GM08714 (cell line): ENCODE measurements around the gene GBF1.
A peak's percentile ranks its signal among the peaks of the same experiment; 100 is the strongest.
"Not testable (repeated sequence)": the region's sequence is repeated elsewhere in the genome, so short reads cannot be mapped to it uniquely, and the experiment has no call there.

Experiments used
- H3K4me3 ChIP-seq: fragments of 200-500 bp; sonication (Bioruptor generic); 2 replicates; pipeline ENCODE4 v1.5.1; 2014; ENCODE audit warnings: mild to moderate bottlenecking, low read length, inconsistent platforms
- ZNF274 ChIP-seq: IDR thresholded peaks from 2 replicates; pipeline ENCODE4 v1.6.1; 2012; ENCODE audit warnings: mild to moderate bottlenecking, low read depth, low read length

GBF1 gene

DNA sequence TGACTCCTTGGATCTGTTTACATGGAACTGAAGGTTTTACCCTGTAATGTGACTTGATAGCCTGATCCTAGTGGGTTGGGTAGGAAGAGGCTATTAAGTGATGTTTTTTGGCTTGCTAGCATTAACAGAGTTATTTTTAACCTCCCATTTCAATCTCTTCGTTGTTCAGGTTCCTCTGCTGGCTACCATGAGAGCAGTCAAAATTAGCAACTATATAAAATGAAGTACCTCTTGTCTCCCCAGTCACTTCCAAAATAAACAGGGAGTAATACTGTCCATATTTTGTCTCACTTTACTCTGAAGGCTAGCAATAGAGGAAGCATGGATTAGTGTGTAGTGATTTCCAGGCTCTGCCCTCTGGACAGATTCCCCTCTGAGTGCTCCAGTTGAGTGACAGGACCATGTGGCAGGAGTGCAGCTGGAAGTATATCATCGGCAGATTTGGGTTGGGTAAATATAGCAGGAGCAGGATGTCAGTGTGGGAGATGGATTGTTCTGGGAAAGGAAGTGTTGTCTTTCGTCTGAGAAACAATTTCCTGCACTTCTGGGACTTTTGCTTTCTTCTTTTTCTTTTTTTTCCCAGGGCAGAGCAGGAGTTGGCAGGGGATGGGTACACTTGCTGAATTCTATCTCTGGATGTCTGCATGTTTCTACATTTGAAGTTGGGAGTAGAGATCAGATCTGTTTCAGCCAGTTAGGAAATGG, 35.2 kb downstream of the GBF1 start:
- TF ChIP-seq ZNF274, result no peak
- H3K4me3 ChIP-seq, result peak overlapping the region; percentile 36; the same call in 1 of the 2 replicates

- no peak for TF ChIP-seq ZNF274
- 0 out of 2 replicates have a peak overlapping the region, but pooled peaks have one; percentile 36 for H3K4me3 ChIP-seq
These were observed 35.8 kb downstream of the GBF1 start for GRCh38 chr10:102281102-102281487.

DNA sequence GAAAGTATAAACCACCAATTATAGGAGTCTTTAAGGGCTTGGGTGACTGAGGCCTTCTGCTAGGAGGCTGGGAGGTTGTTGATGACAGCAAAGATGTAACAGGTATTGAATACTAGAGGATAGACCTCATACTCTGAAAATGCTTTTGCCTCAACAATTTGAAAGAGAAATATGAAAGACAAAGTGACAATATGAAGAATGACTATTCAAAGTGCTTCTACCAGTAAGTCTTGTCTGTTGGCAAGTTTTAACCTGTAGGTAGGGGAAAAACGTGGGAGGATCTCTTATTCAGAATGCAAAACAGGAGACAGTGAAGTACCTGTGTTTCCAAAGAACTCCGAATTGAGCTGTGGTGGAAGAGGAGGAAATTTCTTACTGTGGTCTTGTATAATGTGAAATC, 38.2 kb downstream of the GBF1 start:
- no peak overlapping the region for H3K4me3 ChIP-seq
- TF ChIP-seq ZNF274, result no peak

DNA sequence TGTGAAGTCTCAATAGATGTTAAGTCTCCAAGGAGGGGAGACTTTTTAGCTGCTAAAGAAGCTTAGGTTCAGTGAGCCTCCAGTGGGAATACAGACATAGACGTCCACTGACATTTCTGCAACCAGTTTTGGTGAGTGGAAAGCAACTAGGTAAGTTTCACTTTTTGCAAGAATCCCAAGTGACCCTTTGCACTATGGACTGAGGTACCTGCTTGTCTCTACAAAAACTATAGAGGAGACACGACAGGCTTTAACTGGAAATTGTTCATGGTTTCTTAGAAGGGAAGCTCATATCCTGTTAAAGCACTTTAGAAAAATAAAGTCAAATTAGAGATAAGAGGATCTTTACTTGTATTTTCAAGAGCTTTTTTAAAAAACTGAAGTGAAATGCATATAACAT, 38.6 kb downstream of the GBF1 start:
- H3K4me3 ChIP-seq, result no peak overlapping the region
- TF ChIP-seq ZNF274, result no peak

DNA sequence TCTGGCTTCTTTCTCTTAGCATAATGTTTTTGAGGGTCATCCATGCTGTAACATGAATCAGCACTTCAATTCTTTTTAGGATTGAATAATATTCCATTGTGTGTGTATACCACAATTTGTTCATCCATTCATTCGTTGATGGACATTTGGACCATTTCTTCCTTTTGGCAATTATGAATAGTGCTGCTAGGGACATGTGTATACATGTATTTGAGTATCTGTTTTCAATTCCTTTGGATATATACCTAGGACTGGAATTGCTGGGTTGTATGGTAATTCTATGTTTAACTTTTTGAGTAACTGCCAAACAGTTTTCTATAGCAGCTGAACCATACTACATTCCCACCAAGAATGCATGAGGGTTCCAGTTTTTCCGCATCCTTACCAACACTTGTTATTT, 39.2 kb downstream of the GBF1 start:
- TF ChIP-seq ZNF274, result no peak
- no peak overlapping the region for H3K4me3 ChIP-seq

- TF ChIP-seq ZNF274, result no peak
- no peak overlapping the region for H3K4me3 ChIP-seq
These were observed 39.8 kb downstream of the GBF1 start for GRCh38 chr10:102285133-102285532.

DNA sequence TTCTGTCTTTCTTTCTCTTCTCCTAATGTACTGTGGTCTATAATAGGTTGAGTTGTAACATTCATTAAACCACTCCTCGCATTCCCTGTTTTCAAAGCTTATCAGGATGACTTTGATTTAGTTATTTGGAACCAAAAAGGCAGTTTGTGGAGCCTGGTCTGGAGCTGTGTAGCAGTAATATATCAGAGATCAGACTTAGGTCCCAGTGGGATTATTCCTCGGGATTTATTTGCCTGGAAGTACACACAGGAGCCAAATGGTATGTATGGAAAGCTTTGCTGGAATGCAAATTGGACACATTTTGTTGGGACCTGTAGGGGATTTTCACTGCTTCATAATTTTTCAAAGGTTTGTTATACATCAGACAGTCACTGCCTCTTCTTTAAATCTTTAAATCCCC, 40.9 kb downstream of the GBF1 start:
- no peak overlapping the region for H3K4me3 ChIP-seq
- no peak for TF ChIP-seq ZNF274

GRCh38 chr10:102287538-102287937, 42.2 kb downstream of the GBF1 start:
- no peak overlapping the region for H3K4me3 ChIP-seq
- TF ChIP-seq ZNF274, result no peak

GRCh38 chr10:102287991-102288390, 42.7 kb downstream of the GBF1 start:
- no peak for TF ChIP-seq ZNF274
- H3K4me3 ChIP-seq, result no peak overlapping the region

GRCh38 chr10:102289356-102289755, 44.0 kb downstream of the GBF1 start:
- H3K4me3 ChIP-seq, result no peak overlapping the region

DNA sequence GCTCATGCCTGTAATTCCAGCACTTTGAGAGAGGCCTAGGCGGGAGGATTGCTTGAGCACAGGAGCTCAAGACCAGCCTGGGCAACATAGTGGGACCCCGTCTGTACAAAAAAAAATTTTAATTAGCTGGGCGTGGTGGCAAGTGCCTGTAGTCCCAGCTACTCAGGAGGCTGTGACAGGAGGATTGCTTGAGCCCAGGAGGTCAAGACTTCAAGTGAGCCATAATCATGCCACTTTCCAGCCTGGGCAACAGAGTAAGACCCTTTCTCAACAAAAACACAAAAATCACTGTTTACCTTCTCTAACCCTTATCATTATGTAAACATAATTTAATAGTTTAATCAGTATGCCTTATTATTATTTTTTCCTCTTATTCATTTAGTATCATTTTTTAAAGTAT, 44.5 kb downstream of the GBF1 start:
- no peak for TF ChIP-seq ZNF274
- H3K4me3 ChIP-seq, result no peak overlapping the region

More at GRCh38 chr10:102289356-102289755, 44.0 kb downstream of the GBF1 start:
- no peak for TF ChIP-seq ZNF274

DNA sequence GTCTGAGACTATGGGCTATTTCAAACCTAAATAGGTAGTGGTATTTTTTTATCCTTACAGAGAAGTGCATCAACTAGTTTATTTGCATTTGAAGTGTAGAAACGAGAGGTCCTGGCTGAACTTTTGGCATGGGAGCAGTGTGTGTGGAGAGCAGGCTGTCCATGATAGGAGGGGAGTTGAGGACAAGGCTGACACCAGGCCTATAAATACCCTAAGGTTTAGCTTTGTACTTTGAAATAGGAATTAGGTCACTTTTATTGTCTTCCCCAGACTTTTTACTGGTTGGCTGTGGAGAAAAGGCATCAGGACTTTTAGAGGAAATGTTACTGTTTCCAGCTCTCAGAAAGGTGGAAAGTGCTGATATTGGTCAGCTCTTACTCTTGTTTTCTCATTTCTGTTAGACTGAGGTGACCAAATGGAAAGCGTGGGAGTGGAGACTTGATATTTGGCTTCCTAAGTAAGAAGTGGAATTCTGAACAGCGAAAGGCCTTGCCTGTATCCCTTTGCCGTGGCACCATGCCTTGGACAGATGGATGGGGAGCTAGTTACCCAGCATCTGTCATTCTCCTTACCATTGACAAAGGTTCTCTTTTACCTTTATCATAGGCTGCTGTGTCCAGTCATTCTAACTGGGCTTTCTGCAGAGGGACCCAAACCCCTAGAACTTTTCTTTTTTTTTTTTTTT, 46.0 kb downstream of the GBF1 start:
- TF ChIP-seq ZNF274, result no peak
- no peak overlapping the region for H3K4me3 ChIP-seq

DNA sequence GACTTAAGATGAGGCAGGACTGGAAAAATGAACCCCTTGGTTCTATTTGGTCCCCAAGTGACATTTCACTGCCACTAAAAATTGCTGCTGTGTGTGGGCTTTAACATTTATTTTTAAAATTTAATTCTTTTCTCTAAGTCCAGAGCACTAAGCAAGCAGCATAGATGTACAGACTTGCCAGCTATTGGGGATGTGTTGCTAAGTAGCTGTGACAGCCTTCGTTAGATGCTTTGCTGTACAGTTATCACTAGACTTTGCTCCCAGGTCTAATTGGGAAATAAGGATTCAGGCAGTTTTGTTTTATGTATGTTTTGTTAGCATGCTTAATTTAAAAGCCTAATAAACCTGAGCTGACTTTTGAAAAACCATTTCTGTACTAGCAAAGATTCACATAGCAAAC, 51.8 kb downstream of the GBF1 start:
- no peak overlapping the region for H3K4me3 ChIP-seq
- no peak for TF ChIP-seq ZNF274

GRCh38 chr10:102298899-102299298, 53.6 kb downstream of the GBF1 start:
- TF ChIP-seq ZNF274, result no peak
- no peak overlapping the region for H3K4me3 ChIP-seq

DNA sequence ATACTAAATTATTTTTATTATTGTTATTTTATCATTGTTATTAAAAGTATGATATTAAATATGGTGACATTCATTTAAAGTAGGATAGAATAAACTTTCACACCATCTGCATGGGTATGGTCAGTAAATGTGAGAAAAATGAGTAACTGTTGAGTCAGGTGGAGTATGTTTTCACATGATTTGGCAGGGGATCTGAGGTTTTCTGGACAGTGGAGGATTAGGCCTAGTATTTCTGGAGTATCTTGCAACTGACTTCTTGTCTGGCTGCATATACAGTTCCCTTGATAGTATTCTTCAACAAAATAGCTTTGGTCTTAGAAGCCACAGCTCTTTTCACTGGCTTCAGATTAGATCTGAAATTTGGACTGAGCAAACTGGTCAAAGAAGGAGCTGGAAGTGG, 54.5 kb downstream of the GBF1 start:
- H3K4me3 ChIP-seq, result no peak overlapping the region
- TF ChIP-seq ZNF274, result no peak

GRCh38 chr10:102300278-102300843, 55.0 kb downstream of the GBF1 start:
- no peak overlapping the region for H3K4me3 ChIP-seq
- TF ChIP-seq ZNF274, result no peak

GRCh38 chr10:102300912-102301311, 55.6 kb downstream of the GBF1 start:
- H3K4me3 ChIP-seq, result not testable (repeated sequence)

DNA sequence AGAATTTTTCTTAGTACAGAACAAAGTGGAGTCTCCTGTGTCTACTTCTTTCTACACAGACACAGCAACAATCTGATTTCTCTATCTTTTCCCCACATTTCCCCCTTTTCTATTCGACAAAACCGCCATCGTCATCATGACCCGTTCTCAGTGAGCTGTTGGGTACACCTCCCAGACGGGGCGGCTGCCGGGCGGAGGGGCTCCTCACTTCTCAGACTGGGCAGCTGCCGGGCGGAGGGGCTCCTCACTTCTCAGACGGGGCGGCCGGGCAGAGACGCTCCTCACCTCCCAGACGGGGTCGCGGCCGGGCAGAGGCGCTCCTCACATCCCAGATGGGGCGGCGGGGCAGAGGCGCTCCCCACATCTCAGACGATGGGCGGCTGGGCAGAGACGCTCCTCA, 56.0 kb downstream of the GBF1 start:
- H3K4me3 ChIP-seq, result not testable (repeated sequence)
